Muscle of back (tissue), 11 donors: ENCODE data around the gene NT5E. TPM values are rescaled to one million over a fixed set of nuclear protein-coding genes. Genes with fewer than 3 reads are reported as not detected.
A peak's percentile ranks its signal among the peaks of the same experiment; 100 is the strongest.
"Not testable (repeated sequence)": the region's sequence is repeated elsewhere in the genome, so short reads cannot be mapped to it uniquely, and the experiment has no call there.

Source experiments
- DNase-seq, 3 donors: peaks; one replicate each; pipeline versions ENCODE4 v3.0.0 to v3.0.0-alpha.2; 2013
- polyA plus RNA-seq, 10 donors: library from polyadenylated mRNA; unstranded; fragments of 120-200 nt; gene quantifications; one replicate each; pipeline ENCODE4 v1.2.1, GENCODE V29; 2013; ENCODE audit not compliant: insufficient read length in 10 of 10

The NT5E gene
- polyA plus RNA-seq, 10 donors = 26.1 to 48.0 (median 39.1) TPM

DNA sequence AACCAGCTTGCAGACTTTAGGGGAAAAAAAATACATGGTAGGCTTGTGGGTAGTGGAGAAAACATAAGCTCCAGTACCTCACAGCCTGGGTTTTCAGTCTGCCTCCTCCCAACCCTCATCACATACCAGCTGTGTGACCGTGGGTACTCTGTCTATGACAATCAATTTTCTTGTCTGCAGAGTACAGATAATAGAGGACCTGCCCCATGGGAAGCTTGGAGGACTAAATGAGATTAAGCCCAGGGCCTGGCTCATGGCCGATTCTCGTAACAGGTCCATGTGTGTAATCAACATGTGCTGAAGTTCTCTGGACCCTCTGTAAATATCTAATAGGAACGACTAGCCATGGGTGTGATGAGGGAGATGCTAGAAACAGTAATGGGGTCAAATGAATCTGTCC lies 34.0 kb downstream of the NT5E start:
- DNase-seq = no peak

DNA sequence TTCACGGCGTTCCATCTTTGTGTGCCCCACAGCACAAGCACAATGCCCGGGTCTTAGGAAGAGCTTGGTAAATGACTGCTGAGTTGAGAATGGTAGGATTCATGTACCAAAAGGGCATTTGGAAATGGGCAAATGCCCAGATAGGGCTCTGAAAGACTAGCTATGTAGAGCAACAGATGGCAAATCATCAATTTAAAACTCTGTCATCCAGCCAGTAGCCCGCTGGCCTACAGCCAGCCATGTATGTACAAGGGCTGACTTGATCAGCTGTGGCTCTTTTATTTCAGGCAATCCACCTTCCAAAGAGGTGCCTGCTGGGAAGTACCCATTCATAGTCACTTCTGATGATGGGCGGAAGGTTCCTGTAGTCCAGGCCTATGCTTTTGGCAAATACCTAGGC lies 35.1 kb downstream of the NT5E start:
- peak; percentile 46 to 57 (median 57) for DNase-seq

DNA sequence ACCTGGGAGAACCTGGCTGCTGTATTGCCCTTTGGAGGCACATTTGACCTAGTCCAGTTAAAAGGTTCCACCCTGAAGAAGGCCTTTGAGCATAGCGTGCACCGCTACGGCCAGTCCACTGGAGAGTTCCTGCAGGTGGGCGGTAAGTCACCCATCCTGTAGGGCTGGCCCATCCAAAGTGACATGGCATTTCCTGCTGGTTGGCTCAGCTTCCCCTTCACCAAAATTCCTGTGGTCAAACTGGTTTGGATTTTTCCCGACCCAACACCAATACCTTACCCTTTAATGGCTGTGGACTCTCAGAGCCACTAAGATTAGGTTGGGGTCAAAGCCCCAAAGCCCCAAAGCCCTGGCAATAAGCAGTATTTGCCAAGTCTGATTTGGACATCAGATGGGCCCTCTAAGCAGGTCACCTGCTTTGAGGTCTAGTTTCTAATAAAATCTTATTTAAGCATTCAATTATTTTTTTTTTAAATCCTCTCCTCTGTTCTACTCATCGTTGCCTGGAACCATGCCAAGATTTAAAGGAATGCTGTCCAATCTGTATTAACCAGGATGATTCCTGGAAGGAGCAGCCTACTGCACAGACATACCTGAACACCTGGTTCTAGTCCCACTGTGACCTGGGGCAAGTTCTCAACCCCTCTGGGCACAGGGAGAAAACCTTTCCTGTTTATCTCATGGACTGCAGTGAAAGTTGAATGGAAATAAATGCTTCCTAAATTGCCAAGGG lies 40.8 kb downstream of the NT5E start:
- DNase-seq = no peak

DNA sequence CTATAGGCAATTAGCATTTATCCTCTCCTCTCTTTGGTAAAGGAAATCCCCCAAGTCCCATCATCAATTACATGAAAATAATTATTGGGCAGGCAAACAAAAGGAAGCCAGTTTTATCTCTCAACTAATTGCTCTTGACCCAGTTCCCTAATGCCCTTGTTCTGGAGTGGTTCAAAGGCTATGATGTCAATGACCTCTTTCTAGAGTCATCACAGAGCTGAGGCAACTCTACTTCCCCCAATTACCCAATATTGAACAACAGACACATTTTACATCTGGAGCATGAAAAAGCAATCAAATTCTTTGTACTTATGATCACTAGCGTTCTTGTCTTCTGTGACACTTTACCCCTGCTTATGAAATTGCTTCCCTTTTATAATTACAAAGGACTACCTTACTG lies 43.5 kb downstream of the NT5E start:
- no peak for DNase-seq

DNA sequence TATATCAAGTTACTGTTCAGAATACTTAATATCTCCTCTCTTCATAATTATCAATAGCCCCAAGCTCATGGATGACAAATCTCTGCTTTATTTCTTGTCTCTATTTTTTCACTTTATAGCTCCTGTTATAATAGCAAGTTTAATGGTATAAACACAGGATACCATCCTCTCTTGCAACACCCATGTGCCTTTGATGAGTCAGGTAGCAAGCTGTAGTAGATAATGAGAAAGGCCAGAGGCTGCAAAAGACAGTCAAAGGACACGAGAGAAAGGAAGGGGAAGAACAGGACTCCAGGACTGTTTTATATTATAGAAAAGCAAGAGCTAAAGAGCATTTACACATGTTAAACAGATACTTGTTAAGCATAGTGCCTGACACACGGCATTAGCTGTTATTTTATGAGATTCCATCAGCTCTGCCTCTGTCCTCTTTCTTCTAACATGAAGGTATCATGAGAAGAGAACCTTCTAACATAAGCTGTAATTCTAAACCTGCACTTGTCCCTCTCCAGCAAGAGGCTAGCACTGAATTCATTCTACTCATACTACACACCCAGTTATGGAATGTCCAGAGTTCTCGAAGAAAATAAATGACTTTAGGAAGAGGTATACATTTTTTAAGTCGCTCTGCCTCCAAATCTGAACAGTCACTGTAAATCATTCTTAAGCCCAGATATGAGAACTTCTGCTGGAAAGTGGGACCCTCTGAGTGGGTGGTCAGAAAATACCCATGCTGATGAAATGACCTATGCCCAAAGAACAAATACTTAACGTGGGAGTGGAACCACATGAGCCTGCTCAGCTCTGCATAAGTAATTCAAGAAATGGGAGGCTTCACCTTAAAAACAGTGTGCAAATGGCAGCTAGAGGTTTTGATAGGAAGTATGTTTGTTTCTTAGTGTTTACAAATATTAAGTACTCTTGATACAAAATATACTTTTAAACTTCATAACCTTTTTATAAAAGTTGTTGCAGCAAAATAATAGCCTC lies 45.0 kb downstream of the NT5E start:
- DNase-seq = no peak

DNA sequence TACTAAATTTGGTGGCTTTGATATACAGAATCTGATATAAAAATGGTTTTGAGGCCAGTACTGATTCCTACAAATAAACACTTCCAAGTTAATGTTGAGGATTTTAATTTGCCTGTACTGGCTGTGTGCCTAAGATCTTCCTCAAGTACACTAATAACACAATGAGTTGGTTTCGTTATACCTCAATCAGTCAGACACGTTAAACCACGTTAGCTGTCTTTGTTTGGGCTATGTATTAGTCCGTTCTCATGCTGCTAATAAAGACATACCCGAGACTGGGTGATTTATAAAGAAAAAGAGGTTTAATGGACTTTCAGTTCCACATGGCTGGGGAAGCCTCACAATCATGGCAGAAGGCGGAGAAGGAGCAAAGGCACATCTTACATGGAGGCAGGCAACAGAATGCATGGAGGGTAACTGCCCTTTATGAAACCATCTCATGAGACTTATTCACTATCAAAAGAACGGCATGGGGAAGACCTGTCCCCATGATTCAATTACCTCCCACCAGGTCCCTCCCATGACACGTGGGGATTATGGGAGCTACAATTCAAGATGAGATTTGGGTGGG lies 46.2 kb downstream of the NT5E start:
- DNase-seq = no peak

DNA sequence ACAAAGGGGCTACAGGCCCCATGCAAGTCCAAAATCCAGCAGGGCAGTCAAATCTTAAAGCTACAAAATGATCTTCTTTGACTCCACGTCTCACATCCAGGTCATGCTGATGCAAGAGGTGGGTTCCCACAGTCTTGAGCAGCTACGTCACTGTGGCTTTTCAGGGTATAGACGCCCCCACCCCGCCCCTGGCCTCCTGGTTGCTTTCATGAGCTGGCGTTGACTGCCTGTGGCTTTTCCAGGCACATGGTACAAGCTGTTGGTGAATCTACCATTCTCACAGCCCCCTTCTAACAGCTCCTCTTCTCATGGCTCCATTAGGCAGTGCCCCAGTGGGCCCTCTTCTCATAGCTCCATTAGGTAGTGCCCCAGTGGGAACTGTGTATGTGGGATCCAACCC lies 47.0 kb downstream of the NT5E start:
- DNase-seq = no peak

DNA sequence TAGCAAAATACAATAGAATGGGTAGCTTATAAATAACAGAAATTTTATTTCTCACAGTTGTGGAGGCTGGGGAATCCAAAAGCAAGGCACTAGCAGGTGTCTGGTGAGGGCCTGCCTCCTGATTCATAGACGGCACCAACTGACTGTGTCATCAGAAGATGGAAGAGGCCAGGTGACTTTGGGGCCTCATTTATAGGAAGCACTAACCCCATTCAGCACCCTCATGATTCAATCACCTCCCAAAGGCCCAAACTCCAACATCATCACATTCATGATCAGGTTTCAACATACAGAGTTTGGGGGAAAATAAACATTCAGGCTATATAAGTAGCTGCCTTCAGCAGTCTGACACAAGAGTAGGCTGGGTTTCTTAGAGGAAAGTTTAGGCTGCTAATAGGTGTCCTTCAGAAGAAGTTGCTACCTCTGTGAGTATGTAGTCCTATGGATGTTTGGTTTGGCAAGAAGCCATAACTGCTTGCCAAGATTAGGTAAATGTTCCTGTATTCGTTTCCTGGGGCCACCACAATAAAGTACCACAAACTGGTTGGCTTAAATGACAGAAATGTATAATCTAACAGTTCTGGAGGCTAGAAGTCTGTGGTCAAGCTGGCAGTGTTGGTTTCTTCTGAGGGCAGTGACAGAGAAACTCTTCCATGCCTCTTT lies 48.8 kb downstream of the NT5E start:
- DNase-seq = no peak

DNA sequence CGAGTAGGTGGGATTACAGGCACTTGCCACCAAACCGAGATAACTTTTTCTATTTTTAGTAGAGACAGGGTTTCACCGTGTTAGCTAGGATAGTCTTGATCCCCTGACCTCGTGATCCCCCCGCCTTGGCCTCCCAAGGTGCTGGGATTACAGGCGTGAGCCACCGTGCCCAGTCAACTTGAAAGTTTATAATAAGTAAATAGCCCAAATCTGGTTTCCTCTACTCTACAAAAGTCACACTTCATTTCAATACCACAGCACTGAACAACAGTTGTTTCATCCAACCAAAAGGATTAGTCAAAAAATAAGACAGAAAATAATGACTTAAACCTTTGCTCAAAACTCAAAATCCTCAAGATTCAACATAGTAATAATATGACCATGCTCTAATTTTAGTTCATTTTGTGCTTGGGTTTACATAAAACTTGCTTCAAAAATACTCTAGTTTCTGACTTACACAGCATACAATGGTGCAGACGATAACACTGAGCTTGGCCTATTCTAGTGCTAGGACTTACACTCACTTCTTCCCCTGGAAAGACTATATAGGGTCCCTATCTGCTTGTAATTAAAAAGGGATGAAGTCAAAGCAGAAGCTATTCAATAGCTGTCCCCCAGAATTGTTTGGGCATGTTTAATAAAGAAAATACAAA lies 56.7 kb downstream of the NT5E start:
- no peak for DNase-seq

DNA sequence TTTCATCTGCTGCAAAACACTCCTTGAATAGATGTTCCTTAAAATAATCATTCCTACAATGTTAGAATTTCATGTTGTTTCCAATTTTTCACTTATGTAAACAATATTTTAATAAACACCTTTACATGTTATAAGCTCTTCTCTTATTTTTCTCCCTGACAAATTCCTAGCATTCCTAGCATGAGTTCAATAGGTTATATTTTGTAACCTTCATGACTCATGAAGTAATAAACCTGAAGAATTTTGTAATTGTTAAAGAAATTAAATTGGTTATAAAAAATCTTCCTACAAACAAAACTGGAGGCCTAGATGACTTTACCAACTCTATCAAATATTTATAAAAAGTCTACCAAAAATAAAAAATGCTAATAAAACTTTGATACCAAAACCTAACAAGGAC lies 66.3 kb downstream of the NT5E start:
- no peak for DNase-seq

DNA sequence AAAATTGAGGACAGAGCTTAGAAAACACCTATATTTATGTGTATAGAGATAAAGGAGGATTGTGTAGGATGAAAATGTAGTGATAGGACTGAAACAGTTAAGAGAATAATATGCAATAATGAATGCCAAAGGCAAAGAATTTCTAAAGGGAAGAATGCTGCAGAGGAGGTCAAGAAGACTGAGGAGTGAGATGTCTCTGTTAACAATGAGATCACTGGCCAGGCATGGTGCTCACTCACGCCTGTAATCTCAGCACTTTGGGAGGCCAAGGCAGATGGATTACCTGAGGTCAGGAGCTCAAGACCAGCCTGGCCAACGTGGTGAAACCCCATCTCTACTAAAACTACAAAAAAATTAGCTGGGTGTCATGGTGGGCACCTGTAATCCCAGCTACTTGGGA lies 74.4 kb downstream of the NT5E start:
- not testable (repeated sequence) for DNase-seq

DNA sequence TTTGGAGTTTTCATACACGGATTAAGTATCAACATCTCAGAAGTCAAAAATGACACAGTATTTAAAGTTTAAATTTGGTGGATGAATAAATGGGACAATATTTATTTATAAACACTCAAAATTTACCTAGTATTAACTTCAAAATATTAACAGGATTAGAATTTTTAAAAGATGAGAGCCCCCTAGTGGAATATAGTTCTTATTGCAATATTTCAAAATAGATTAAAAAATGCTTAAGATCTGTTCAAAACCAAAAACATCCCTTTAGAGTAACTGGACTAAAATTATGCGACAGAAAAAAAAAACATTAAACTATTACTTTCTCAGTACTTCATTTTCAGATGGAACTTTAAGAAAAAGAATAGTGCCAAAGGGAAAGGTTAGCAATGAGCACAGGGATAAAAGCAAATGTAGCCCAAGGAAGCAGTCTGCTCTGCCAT lies 87.2 kb downstream of the NT5E start:
- DNase-seq = peak; percentile 2 to 19 (median 5)

DNA sequence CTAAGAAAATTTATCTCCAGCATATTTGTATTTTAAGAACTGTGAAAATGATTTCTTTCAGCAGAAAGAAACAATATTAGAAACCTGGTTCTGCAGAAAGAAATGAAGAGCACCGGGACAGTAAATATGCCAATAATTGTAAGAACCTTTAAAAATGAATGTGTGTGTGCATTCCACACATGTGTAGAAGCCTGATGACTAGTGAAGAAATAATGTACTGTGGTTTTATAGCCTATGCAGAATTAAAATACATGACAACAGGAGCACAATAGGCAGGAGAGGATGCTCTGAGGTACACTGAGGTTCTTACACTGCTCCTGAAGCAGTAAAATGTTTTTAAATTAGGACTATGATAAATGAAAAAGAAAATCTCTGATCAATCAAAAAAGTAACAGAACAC lies 94.9 kb downstream of the NT5E start:
- DNase-seq = no peak

Other genes starting within 250 kb of the NT5E start
- 10 to 100 TPM; 31.9 to 70.4 (median 46.0) TPM for gene SNX14, start 143.8 kb downstream of the NT5E start, polyA plus RNA-seq
- 100 to 1,000 TPM in 8 of 10 donors, 10 to 100 TPM in 2; 84.0 to 138 (median 114) TPM for gene SYNCRIP, start 192.8 kb downstream of the NT5E start, polyA plus RNA-seq